ENCODE measurements around the gene FFAR1. TPM values are rescaled to one million over a fixed set of nuclear protein-coding genes. Genes with fewer than 3 reads are reported as not detected.
"Not testable (repeated sequence)": the region's sequence is repeated elsewhere in the genome, so short reads cannot be mapped to it uniquely, and the experiment has no call there.

Gene FFAR1
- total RNA-seq, 4 donors from 2014 or later: not detected

DNA sequence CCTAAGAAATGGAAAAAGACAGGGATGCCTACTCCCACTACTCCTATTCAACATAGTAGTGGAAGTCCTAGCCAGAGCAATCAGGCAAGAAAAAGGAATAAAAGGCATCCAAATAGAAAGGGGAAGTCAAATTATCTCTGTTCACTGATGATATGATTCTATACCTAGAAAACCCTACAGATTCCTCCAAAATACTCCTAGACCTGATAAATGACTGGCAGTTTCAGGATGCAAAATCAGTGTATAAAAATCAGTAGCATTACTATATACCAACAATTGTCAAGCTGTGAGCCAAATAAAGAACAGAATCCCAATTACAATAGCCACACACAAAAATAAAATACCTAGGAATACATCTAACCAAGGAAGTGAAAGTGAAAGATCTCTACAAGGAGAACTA is 21.8 kb downstream of the FFAR1 start:
- intact Hi-C loops (cut with DNase I; ENCODE audit: low total_unique reads): no loop called here
- no peak for DNase-seq (ENCODE audit: low spot score in 2 of 2)
- H3K4me3 ChIP-seq (ENCODE audit: low read depth, poor library complexity, severe bottlenecking): no peak overlapping the region
- TF ChIP-seq, protein P1, sequence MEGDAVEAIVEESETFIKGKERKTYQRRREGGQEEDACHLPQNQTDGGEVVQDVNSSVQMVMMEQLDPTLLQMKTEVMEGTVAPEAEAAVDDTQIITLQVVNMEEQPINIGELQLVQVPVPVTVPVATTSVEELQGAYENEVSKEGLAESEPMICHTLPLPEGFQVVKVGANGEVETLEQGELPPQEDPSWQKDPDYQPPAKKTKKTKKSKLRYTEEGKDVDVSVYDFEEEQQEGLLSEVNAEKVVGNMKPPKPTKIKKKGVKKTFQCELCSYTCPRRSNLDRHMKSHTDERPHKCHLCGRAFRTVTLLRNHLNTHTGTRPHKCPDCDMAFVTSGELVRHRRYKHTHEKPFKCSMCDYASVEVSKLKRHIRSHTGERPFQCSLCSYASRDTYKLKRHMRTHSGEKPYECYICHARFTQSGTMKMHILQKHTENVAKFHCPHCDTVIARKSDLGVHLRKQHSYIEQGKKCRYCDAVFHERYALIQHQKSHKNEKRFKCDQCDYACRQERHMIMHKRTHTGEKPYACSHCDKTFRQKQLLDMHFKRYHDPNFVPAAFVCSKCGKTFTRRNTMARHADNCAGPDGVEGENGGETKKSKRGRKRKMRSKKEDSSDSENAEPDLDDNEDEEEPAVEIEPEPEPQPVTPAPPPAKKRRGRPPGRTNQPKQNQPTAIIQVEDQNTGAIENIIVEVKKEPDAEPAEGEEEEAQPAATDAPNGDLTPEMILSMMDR (IDR thresholded peaks at IDR 0.05): no peak
- TF ChIP-seq POLR2A (IDR thresholded peaks at IDR 0.05): no peak

DNA sequence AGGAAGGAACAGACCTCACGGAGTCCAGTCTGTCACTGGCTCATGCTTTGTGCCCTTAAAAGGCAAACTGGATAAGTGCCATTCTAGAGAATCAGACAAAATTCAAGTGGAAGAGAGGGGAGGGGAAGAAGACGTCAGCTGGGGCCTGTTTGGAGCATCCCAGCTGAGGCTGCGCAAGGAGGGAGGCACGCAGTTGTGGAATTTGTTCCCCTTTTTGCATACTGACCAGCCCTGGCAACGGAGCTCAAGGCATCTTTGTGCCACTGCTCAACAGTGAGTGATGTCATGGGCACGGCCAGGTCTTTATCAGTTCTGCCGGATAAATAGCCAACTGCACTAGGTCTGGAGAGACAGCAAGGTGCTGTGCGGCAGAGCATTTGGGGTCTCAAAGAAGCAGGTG is 23.0 kb downstream of the FFAR1 start, which contains the start of gene GPR42:
TSS of gene GPR42 (plus strand) at position 347 of the 400 bp plus-strand sequence. CDS start 292 bp downstream, outside the sequence.
- TF ChIP-seq POLR2A (IDR thresholded peaks at IDR 0.05): no peak
- TF ChIP-seq, protein P1 (IDR thresholded peaks at IDR 0.05): no peak
- H3K4me3 ChIP-seq (ENCODE audit: low read depth, poor library complexity, severe bottlenecking): no peak within 1 kb of the TSS
- intact Hi-C loops (cut with DNase I; ENCODE audit: low total_unique reads): no loop called here
- WGBS, 2 donors: 81 to 85% methylated on average over 6 to 8 of the region's 8 CpGs
- DNase-seq (ENCODE audit: low spot score in 2 of 2): peak in 1 of 2 donors; percentile 67

DNA sequence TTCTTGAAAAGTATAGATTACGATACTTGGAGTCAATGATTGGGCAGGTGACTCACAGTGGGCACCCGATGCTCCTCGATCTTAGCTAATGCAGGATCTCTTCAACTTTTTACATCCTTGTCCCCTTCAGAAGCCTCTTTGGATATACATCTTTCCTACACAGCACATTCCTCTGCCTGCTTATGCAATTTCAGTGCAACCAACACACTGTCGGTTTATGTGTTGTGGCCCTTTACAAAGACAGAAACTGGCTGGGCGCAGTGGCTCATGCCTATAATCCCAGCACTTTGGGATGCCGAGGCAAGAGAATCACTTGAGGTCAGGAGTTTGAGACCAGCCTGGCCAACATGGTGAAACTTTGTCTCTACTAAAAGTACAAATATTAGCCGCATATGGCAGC is 25.8 kb downstream of the FFAR1 start:
- TF ChIP-seq, protein P1 (IDR thresholded peaks at IDR 0.05): no peak
- TF ChIP-seq POLR2A (IDR thresholded peaks at IDR 0.05): no peak
- intact Hi-C loops (cut with DNase I; ENCODE audit: low total_unique reads): no loop called here
- DNase-seq (ENCODE audit: low spot score in 2 of 2): peak in 1 of 2 donors; percentile 68
- H3K4me3 ChIP-seq (ENCODE audit: low read depth, poor library complexity, severe bottlenecking): no peak overlapping the region
- 86 to 93% methylated on average over 7 of the region's 7 CpGs for WGBS, 2 donors

DNA sequence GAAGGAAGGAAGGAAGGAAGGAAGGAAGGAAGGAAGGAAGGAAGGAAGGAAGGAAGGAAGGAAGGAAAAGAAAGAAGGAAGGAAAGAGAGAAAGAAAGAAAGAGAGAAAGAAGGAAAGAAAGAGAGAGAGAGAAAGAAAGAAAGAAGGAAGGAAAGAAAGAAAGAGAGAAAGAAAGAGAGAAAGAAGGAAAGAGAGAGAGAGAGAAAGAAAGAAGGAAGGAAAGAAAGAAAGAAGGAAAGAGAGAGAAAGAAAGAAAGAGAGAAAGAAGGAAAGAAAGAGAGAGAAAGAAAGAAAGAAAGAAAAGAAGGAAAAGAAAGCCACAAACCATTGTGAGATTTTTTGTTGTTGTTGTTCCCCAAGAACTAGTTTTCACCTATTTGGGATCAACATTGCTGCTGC is 26.3 kb downstream of the FFAR1 start:
- DNase-seq (ENCODE audit: low spot score in 2 of 2); H3K4me3 ChIP-seq (ENCODE audit: low read depth, poor library complexity, severe bottlenecking); intact Hi-C loops (cut with DNase I; ENCODE audit: low total_unique reads): not testable (repeated sequence)

DNA sequence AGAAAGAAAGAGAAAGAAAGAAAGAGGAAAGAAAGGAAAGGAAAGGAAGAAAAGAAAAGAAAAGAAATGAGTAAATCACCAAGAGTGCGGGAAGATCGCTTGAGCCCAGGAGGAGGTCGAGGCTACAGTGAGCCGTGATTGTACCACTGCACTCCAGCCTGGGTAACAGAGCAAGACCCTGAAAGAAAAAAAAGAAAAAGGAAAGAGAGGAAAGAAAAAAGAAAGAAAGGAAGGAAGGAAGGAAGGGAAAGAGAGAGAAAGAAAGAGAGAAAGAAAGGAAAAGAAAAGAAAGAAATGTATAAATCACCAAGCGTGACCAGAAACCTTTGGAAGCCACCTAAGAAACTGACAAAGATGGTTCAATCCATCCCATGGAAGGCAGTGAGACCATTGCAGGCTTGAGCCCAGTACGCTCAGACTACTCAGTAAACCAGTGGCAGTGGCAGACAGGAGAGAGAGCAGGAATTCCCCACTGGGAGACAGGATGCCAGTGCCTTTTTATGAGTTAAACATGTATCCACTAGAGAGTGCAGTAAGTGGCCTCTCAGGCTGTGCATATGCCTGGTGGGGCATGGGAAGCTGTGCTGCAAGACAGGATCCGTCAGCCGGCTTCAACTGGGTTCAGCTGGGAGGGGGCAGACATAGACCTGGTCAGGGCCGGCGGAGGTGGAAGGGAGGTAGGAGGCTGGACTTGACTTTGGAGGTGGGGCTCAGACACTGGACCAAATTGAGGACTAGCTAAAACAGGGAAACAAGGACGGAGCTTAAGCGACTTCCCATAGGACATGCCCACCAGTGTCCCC is 28.0 kb downstream of the FFAR1 start:
- H3K4me3 ChIP-seq (ENCODE audit: low read depth, poor library complexity, severe bottlenecking): no peak overlapping the region
- DNase-seq (ENCODE audit: low spot score in 2 of 2): peak in 1 of 2 donors; percentile 48
- TF ChIP-seq, protein P1 (IDR thresholded peaks at IDR 0.05): no peak
- TF ChIP-seq POLR2A (IDR thresholded peaks at IDR 0.05): no peak
- intact Hi-C loops (cut with DNase I; ENCODE audit: low total_unique reads): no loop called here
- WGBS, 2 donors: 74 to 80% methylated on average over 12 of the region's 12 CpGs

DNA sequence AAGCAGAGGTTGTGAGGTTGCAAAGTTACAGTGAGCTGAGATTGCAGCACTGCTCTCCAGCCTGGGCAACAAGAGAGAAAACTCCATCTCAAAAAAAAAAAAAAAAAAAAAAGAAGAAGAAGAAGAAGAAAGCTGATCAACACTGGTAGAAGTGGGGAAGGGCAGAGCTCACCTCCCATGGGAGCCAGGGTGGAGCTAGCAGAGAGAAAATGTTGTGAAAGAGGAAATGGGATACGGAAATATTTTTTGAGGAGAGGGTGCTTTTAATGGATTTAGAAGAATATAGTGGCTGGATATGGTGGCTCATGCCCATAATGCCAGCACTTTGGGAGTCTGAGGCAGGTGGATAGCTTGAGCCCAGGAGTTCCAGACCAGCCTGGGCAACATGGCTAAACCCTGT is 30.0 kb downstream of the FFAR1 start:
- intact Hi-C loops (cut with DNase I; ENCODE audit: low total_unique reads): no loop called here
- 47 to 50% methylated on average over 1 of the region's 1 CpG for WGBS, 2 donors
- no peak for DNase-seq (ENCODE audit: low spot score in 2 of 2)
- no peak overlapping the region for H3K4me3 ChIP-seq (ENCODE audit: low read depth, poor library complexity, severe bottlenecking)
- TF ChIP-seq, protein P1 (IDR thresholded peaks at IDR 0.05): no peak
- no peak for TF ChIP-seq POLR2A (IDR thresholded peaks at IDR 0.05)

Measured in lower leg skin (tissue), 4 donors.